Neural crest cell (in vitro differentiated cells): ENCODE data around the gene TIMP2. TPM values are rescaled to one million over a fixed set of nuclear protein-coding genes. Genes with fewer than 3 reads are reported as not detected.

ENCODE experiments used
- DNase-seq: peaks from one replicate; pipeline ENCODE4 v3.0.0; 2021; ENCODE audit warnings: low read depth, mixed read lengths, low spot score
- H3K27ac Mint-ChIP-seq: one replicate; pipeline ENCODE4 v1.8.0; 2021; ENCODE audit warnings: mild to moderate bottlenecking, mixed read lengths; ENCODE audit not compliant: unreplicated experiment
- H3K27me3 Mint-ChIP-seq: 2 replicates; pipeline ENCODE4 v1.8.0; 2021; ENCODE audit warnings: low read depth, mild to moderate bottlenecking, mixed read lengths
- H3K36me3 Mint-ChIP-seq: 2 replicates; pipeline ENCODE4 v1.8.0; 2021; ENCODE audit warnings: low read depth, mild to moderate bottlenecking, mixed read lengths
- H3K4me1 Mint-ChIP-seq: 2 replicates; pipeline ENCODE4 v1.8.0; 2021; ENCODE audit warnings: mixed read lengths
- H3K4me3 Mint-ChIP-seq: one replicate; pipeline ENCODE4 v1.8.0; 2021; ENCODE audit warnings: mild to moderate bottlenecking, mixed read lengths
- H3K9me3 Mint-ChIP-seq: 2 replicates; pipeline ENCODE4 v1.8.0; 2021; ENCODE audit warnings: mixed read lengths
- CTCF ChIP-seq: fragments of 200-600 bp; sonication (generic); conservative IDR thresholded peaks from 2 replicates; pipeline ENCODE4 v1.5.0; 2021; ENCODE audit warnings: antibody characterized with exemption, mild to moderate bottlenecking
- total RNA-seq: library from RNA; stranded (reverse); gene quantifications from 2 replicates; pipeline ENCODE4 v1.2.1, GENCODE V29; 2021

TIMP2 gene
- total RNA-seq, 1 donor from 2014 or later = 58.5 TPM

DNA sequence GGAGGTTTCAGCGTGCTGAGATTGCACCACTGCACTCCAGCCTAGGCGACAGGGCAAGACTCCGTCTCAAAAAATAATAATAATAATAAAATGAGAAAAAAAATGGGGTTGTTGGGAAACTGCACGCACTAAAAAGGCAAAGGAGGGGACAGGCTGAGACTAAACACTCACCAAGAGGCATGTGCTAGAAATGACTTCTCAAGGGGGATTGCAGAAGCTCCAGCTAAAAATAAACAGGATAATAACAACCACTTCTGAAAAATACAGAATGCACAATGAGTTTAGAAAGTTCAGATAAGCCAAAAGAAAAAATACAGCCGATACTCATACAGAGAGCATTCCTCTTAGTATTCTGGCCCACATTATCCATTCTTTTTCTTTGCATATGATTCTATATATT lies 15.1 kb upstream of the TIMP2 start:
- Mint-ChIP-seq H3K4me1 (peaks cover 5% of the 10 kb centered on the region), H3K36me3 (no peaks in the 10 kb centered on the region), H3K4me3 (no peak overlapping the region), H3K27me3 (no peaks in the 10 kb centered on the region), H3K27ac (peak overlapping the region; percentile 57), H3K9me3 (no peaks in the 10 kb centered on the region)
- DNase-seq = no peak
- TF ChIP-seq CTCF = no peak

- H3K27ac Mint-ChIP-seq = no peak overlapping the region
- H3K36me3 Mint-ChIP-seq = no peaks in the 10 kb centered on the region
- no peak overlapping the region for H3K4me3 Mint-ChIP-seq
- H3K4me1 Mint-ChIP-seq = peaks cover 5% of the 10 kb centered on the region
- DNase-seq = no peak
- TF ChIP-seq CTCF = no peak
- no peaks in the 10 kb centered on the region for H3K27me3 Mint-ChIP-seq
- no peaks in the 10 kb centered on the region for H3K9me3 Mint-ChIP-seq
Measured at GRCh38 chr17:78939615-78940014, 14.4 kb upstream of the TIMP2 start.

- H3K27ac Mint-ChIP-seq = no peak overlapping the region
- no peak for TF ChIP-seq CTCF
Measured at GRCh38 chr17:78937561-78937960, 12.4 kb upstream of the TIMP2 start.

GRCh38 chr17:78935419-78936323 lies 10.5 kb upstream of the TIMP2 start:
- Mint-ChIP-seq H3K27ac (peak overlapping the region; percentile 60), H3K36me3 (no peaks in the 10 kb centered on the region), H3K4me1 (peaks cover 14% of the 10 kb centered on the region), H3K27me3 (no peaks in the 10 kb centered on the region), H3K9me3 (no peaks in the 10 kb centered on the region), H3K4me3 (no peak overlapping the region)
- DNase-seq = no peak
- TF ChIP-seq CTCF = no peak

More at GRCh38 chr17:78937561-78937960, 12.4 kb upstream of the TIMP2 start:
- DNase-seq = no peak
- H3K27me3 Mint-ChIP-seq = no peaks in the 10 kb centered on the region
- no peak overlapping the region for H3K4me3 Mint-ChIP-seq
- H3K4me1 Mint-ChIP-seq = peaks cover 14% of the 10 kb centered on the region
- H3K36me3 Mint-ChIP-seq = no peaks in the 10 kb centered on the region
- no peaks in the 10 kb centered on the region for H3K9me3 Mint-ChIP-seq

GRCh38 chr17:78934681-78935418 lies 9.7 kb upstream of the TIMP2 start:
- H3K27ac Mint-ChIP-seq = no peak overlapping the region
- no peaks in the 10 kb centered on the region for H3K36me3 Mint-ChIP-seq
- no peak for DNase-seq
- no peaks in the 10 kb centered on the region for H3K9me3 Mint-ChIP-seq
- TF ChIP-seq CTCF = no peak
- H3K4me1 Mint-ChIP-seq = peaks cover 14% of the 10 kb centered on the region
- H3K4me3 Mint-ChIP-seq = no peak overlapping the region
- H3K27me3 Mint-ChIP-seq = no peaks in the 10 kb centered on the region
